Type B pancreatic cell (in vitro differentiated cells): Measurements from ENCODE around the gene PSMA6. TPM values are rescaled to one million over a fixed set of nuclear protein-coding genes. Genes with fewer than 3 reads are reported as not detected.
"Not testable (repeated sequence)": the region's sequence is repeated elsewhere in the genome, so short reads cannot be mapped to it uniquely, and the experiment has no call there.

Source experiments
- DNase-seq: peaks from one replicate; pipeline ENCODE4 v3.0.0; 2021; ENCODE audit warnings: mixed read lengths; ENCODE audit not compliant: unreplicated experiment; ENCODE audit errors: extremely low spot score
- H3K27ac Mint-ChIP-seq: 2 replicates; pipeline ENCODE4 v1.8.0; 2021; ENCODE audit warnings: mild to moderate bottlenecking, mixed read lengths
- H3K27me3 Mint-ChIP-seq: 2 replicates; pipeline ENCODE4 v1.8.0; 2021; ENCODE audit warnings: mixed read lengths
- H3K36me3 Mint-ChIP-seq: 2 replicates; pipeline ENCODE4 v1.8.0; 2021; ENCODE audit warnings: mixed read lengths
- H3K4me1 Mint-ChIP-seq: one replicate; pipeline ENCODE4 v1.8.0; 2021; ENCODE audit warnings: mixed read lengths; ENCODE audit not compliant: unreplicated experiment
- H3K4me3 Mint-ChIP-seq: 2 replicates; pipeline ENCODE4 v1.8.0; 2021; ENCODE audit warnings: mild to moderate bottlenecking, mixed read lengths
- H3K9me3 Mint-ChIP-seq: 2 replicates; pipeline ENCODE4 v1.8.0; 2021; ENCODE audit warnings: mixed read lengths
- total RNA-seq: library from RNA; stranded (reverse); gene quantifications from 2 replicates; pipeline ENCODE4 v1.2.1, GENCODE V29; 2021; ENCODE audit warnings: low replicate concordance
- TF ChIP-seq, protein P1 (sequence below): fragments of 200-600 bp; sonication (generic); conservative IDR thresholded peaks from 2 replicates; pipeline ENCODE4 v1.5.0; 2021; ENCODE audit warnings: antibody characterized with exemption, mild to moderate bottlenecking

The PSMA6 gene
- total RNA-seq, 1 donor from 2014 or later: 172 TPM

- H3K27me3 Mint-ChIP-seq: no peaks in the 10 kb centered on the region
- DNase-seq: no peak
- H3K9me3 Mint-ChIP-seq: no peaks in the 10 kb centered on the region
- peak overlapping the region; percentile 33 for H3K27ac Mint-ChIP-seq
- no peak overlapping the region for H3K4me3 Mint-ChIP-seq
- TF ChIP-seq, protein P1, sequence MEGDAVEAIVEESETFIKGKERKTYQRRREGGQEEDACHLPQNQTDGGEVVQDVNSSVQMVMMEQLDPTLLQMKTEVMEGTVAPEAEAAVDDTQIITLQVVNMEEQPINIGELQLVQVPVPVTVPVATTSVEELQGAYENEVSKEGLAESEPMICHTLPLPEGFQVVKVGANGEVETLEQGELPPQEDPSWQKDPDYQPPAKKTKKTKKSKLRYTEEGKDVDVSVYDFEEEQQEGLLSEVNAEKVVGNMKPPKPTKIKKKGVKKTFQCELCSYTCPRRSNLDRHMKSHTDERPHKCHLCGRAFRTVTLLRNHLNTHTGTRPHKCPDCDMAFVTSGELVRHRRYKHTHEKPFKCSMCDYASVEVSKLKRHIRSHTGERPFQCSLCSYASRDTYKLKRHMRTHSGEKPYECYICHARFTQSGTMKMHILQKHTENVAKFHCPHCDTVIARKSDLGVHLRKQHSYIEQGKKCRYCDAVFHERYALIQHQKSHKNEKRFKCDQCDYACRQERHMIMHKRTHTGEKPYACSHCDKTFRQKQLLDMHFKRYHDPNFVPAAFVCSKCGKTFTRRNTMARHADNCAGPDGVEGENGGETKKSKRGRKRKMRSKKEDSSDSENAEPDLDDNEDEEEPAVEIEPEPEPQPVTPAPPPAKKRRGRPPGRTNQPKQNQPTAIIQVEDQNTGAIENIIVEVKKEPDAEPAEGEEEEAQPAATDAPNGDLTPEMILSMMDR: no peak
- H3K4me1 Mint-ChIP-seq: peaks cover 8% of the 10 kb centered on the region
- peaks cover 17% of the 10 kb centered on the region for H3K36me3 Mint-ChIP-seq
Observed at GRCh38 chr14:35300228-35300627, 8.0 kb downstream of the PSMA6 start.

DNA sequence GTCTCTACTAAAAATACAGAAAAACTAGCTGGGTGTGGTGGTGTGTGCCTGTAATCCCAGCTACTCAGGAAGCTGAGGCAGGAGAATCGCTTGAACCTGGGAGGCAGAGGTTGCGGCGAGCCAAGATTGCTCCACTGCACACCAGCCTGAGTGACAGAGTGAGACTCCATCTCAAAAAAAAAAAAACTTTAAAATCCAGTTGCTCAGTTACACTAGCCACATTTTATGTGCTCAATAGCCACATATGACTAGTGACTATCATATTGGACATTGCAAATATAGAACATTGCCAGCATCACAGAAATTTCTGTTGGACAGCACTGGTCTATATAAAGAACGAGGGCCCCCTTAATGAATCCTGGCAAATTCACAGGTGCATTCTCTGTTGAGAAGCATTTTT, 9.2 kb downstream of the PSMA6 start:
- H3K27ac Mint-ChIP-seq, DNase-seq, H3K4me1 Mint-ChIP-seq, H3K9me3 Mint-ChIP-seq, H3K27me3 Mint-ChIP-seq, H3K4me3 Mint-ChIP-seq: not testable (repeated sequence)
- peaks cover 17% of the 10 kb centered on the region for H3K36me3 Mint-ChIP-seq

- H3K27me3 Mint-ChIP-seq: no peaks in the 10 kb centered on the region
- TF ChIP-seq, protein P1: no peak
- DNase-seq: no peak
Observed at GRCh38 chr14:35301735-35302528, 9.8 kb downstream of the PSMA6 start.

DNA sequence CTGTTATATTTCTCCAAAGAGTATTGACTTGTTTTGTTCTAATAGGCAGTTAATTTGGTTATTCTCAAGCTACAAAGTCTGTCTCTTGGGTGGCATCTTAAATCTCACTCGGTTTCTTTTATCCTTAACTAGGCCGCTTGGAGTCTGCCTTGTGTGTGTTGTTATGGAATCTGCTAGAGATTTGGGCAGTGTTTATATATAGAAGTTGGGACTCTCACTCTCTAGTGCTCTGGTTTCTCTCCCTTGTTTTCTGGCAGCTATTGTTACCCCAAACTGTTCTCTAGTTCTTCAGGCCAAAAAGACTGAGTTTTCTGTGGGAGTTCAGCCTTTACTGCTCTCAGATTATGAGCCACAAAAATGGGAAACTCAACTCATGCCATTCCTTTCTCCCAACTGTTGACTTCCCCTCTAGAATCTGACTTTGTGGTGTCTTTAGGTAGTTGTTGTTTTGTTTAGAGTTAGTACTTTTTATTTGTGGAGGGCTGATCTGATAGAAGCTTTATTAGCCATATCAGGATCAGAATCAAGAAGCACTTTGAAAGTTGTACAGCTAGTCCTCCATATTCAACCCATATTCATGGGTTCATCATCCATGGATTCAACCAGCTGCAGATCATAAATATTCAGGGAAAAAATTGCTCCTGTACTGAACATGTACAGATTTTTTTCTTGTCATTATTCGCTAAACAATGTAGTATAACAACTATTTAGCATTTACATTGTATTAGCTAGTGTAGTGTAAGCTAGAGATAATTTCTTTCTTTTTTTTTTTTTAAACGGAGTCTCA, 11.2 kb downstream of the PSMA6 start:
- H3K9me3 Mint-ChIP-seq: no peaks in the 10 kb centered on the region

More at GRCh38 chr14:35301735-35302528, 9.8 kb downstream of the PSMA6 start:
- Mint-ChIP-seq H3K9me3 (no peaks in the 10 kb centered on the region), H3K4me3 (no peak overlapping the region), H3K27ac (no peak overlapping the region), H3K36me3 (peaks cover 17% of the 10 kb centered on the region), H3K4me1 (peaks cover 4% of the 10 kb centered on the region)

GRCh38 chr14:35304812-35305462, 12.8 kb downstream of the PSMA6 start:
- Mint-ChIP-seq H3K36me3 (peaks cover 17% of the 10 kb centered on the region), H3K9me3 (no peaks in the 10 kb centered on the region), H3K27ac (no peak overlapping the region), H3K4me3 (no peak overlapping the region), H3K4me1 (peaks cover 4% of the 10 kb centered on the region), H3K27me3 (no peaks in the 10 kb centered on the region)
- no peak for DNase-seq
- TF ChIP-seq, protein P1: no peak

More for the DNA sequence above, 11.2 kb downstream of the PSMA6 start:
- DNase-seq: no peak
- TF ChIP-seq, protein P1: no peak
- peaks cover 17% of the 10 kb centered on the region for H3K36me3 Mint-ChIP-seq
- peaks cover 4% of the 10 kb centered on the region for H3K4me1 Mint-ChIP-seq
- no peak overlapping the region for H3K4me3 Mint-ChIP-seq
- peak overlapping the region; percentile 14 for H3K27ac Mint-ChIP-seq
- no peaks in the 10 kb centered on the region for H3K27me3 Mint-ChIP-seq
